ENCODE results near the gene ASPHD1. TPM values are rescaled to one million over a fixed set of nuclear protein-coding genes. Genes with fewer than 3 reads are reported as not detected.

ASPHD1 gene
- total RNA-seq, 1 experiment from 2014 or later = 2.0 TPM

- no TSS peak for BruUV-seq (replicated peaks)
- Histone ChIP-seq H2AFZ (ENCODE audit: low read length) (no peak overlapping the region), H3K9me3 (ENCODE audit: low read length) (no peaks in the 10 kb centered on the region), H3K9ac (ENCODE audit: low read length) (no peak overlapping the region), H3K4me1 (ENCODE audit: insufficient read depth, low read length) (no peaks in the 10 kb centered on the region), H4K20me1 (ENCODE audit: low read length) (no peaks in the 10 kb centered on the region), H3K4me2 (ENCODE audit: low read length) (no peak overlapping the region), H3K27ac (ENCODE audit: low read length) (no peak overlapping the region), H3K9me2 (replicated peaks; ENCODE audit: low read length) (no peaks in the 10 kb centered on the region), H3K36me3 (ENCODE audit: low read depth, low read length) (no peaks in the 10 kb centered on the region), H3K4me3 (ENCODE audit: low read length) (no peak overlapping the region), H3K27me3 (ENCODE audit: low read length) (no peaks in the 10 kb centered on the region), H3F3A (ENCODE audit: low read length, unreplicated experiment) (no peaks in the 10 kb centered on the region), H3K79me2 (ENCODE audit: low read length) (no peaks in the 10 kb centered on the region)
- TF ChIP-seq, protein P1, sequence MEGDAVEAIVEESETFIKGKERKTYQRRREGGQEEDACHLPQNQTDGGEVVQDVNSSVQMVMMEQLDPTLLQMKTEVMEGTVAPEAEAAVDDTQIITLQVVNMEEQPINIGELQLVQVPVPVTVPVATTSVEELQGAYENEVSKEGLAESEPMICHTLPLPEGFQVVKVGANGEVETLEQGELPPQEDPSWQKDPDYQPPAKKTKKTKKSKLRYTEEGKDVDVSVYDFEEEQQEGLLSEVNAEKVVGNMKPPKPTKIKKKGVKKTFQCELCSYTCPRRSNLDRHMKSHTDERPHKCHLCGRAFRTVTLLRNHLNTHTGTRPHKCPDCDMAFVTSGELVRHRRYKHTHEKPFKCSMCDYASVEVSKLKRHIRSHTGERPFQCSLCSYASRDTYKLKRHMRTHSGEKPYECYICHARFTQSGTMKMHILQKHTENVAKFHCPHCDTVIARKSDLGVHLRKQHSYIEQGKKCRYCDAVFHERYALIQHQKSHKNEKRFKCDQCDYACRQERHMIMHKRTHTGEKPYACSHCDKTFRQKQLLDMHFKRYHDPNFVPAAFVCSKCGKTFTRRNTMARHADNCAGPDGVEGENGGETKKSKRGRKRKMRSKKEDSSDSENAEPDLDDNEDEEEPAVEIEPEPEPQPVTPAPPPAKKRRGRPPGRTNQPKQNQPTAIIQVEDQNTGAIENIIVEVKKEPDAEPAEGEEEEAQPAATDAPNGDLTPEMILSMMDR (conservative IDR thresholded peaks at IDR 0.05; ENCODE audit: low read depth, low read length) = no peak
- TF ChIP-seq EZH2phosphoT487 (IDR thresholded peaks at IDR 0.05; ENCODE audit: borderline replicate concordance, low read length) (no peak), EZH2 (IDR thresholded peaks at IDR 0.05; ENCODE audit: low read length, unreplicated experiment) (no peak)
- ChIA-PET POLR2A (ENCODE audit: unreplicated experiment) (no interaction called here), CTCF (no interaction called here)
- intact Hi-C loops (cut with micrococcal nuclease) = no loop called here
- no peak for DNase-seq
- ATAC-seq = no peak
These were observed 8.5 kb upstream of the ASPHD1 start for GRCh38 chr16:29891525-29892457.

GRCh38 chr16:29892458-29892813 is 7.9 kb upstream of the ASPHD1 start:
- no TSS peak for BruUV-seq (replicated peaks)
- Histone ChIP-seq H4K20me1 (ENCODE audit: low read length) (no peaks in the 10 kb centered on the region), H3K4me1 (ENCODE audit: insufficient read depth, low read length) (no peaks in the 10 kb centered on the region), H3K27ac (ENCODE audit: low read length) (no peak overlapping the region), H3K27me3 (ENCODE audit: low read length) (no peaks in the 10 kb centered on the region), H2AFZ (ENCODE audit: low read length) (no peak overlapping the region), H3K79me2 (ENCODE audit: low read length) (no peaks in the 10 kb centered on the region), H3F3A (ENCODE audit: low read length, unreplicated experiment) (no peaks in the 10 kb centered on the region), H3K9me2 (replicated peaks; ENCODE audit: low read length) (no peaks in the 10 kb centered on the region), H3K36me3 (ENCODE audit: low read depth, low read length) (no peaks in the 10 kb centered on the region), H3K4me2 (ENCODE audit: low read length) (no peak overlapping the region), H3K9ac (ENCODE audit: low read length) (no peak overlapping the region), H3K9me3 (ENCODE audit: low read length) (no peaks in the 10 kb centered on the region), H3K4me3 (ENCODE audit: low read length) (no peak overlapping the region)
- intact Hi-C loops (cut with micrococcal nuclease) = no loop called here
- POLR2A ChIA-PET (ENCODE audit: unreplicated experiment) = no interaction called here
- CTCF ChIA-PET = no interaction called here
- ATAC-seq (no peak), DNase-seq (no peak)
- no peak for TF ChIP-seq EZH2 (IDR thresholded peaks at IDR 0.05; ENCODE audit: low read length, unreplicated experiment)
- TF ChIP-seq, protein P1 (conservative IDR thresholded peaks at IDR 0.05; ENCODE audit: low read depth, low read length) = no peak
- no peak for TF ChIP-seq EZH2phosphoT487 (IDR thresholded peaks at IDR 0.05; ENCODE audit: borderline replicate concordance, low read length)

- no peaks in the 10 kb centered on the region for H3K9me2 ChIP-seq (replicated peaks; ENCODE audit: low read length)
- H3F3A ChIP-seq (ENCODE audit: low read length, unreplicated experiment) = no peaks in the 10 kb centered on the region
- DNase-seq = no peak
- no TSS peak for BruUV-seq (replicated peaks)
- no peak overlapping the region for H3K27ac ChIP-seq (ENCODE audit: low read length)
- no peaks in the 10 kb centered on the region for H3K36me3 ChIP-seq (ENCODE audit: low read depth, low read length)
- intact Hi-C loops (cut with micrococcal nuclease) = no loop called here
- ChIA-PET CTCF (no interaction called here), POLR2A (ENCODE audit: unreplicated experiment) (no interaction called here)
- TF ChIP-seq EZH2 (IDR thresholded peaks at IDR 0.05; ENCODE audit: low read length, unreplicated experiment) (no peak), EZH2phosphoT487 (IDR thresholded peaks at IDR 0.05; ENCODE audit: borderline replicate concordance, low read length) (no peak)
- TF ChIP-seq, protein P1 (conservative IDR thresholded peaks at IDR 0.05; ENCODE audit: low read depth, low read length) = no peak
- no peak for ATAC-seq
- no peaks in the 10 kb centered on the region for H3K27me3 ChIP-seq (ENCODE audit: low read length)
- 0 out of 2 replicates have a peak, but pooled peaks cover under 1% of the 10 kb centered on the region for H3K4me1 ChIP-seq (ENCODE audit: insufficient read depth, low read length)
- no peaks in the 10 kb centered on the region for H3K79me2 ChIP-seq (ENCODE audit: low read length)
- no peaks in the 10 kb centered on the region for H3K9me3 ChIP-seq (ENCODE audit: low read length)
- H3K4me2 ChIP-seq (ENCODE audit: low read length) = no peak overlapping the region
- no peak overlapping the region for H2AFZ ChIP-seq (ENCODE audit: low read length)
- no peak overlapping the region for H3K4me3 ChIP-seq (ENCODE audit: low read length)
- no peak overlapping the region for H3K9ac ChIP-seq (ENCODE audit: low read length)
- no peaks in the 10 kb centered on the region for H4K20me1 ChIP-seq (ENCODE audit: low read length)
These were observed 6.7 kb upstream of the ASPHD1 start for GRCh38 chr16:29893553-29893952.
